H1 (cell line): Measurements from ENCODE around the gene IDUA. TPM values are rescaled to one million over a fixed set of nuclear protein-coding genes. Genes with fewer than 3 reads are reported as not detected.

Source experiments
- CTCF ChIA-PET: fragments of 300-600 bp; sonication (Branson Sonifier 250); formaldehyde crosslinking; loops from one replicate; lab custom pipeline; 2021; ENCODE audit not compliant: partially characterized antibody; lab: Charles Lee
- POLR2A ChIA-PET: fragments of 300-600 bp; sonication (Branson Sonifier 250); formaldehyde crosslinking; loops from one replicate; lab custom pipeline; 2021; ENCODE audit warnings: inconsistent platforms; ENCODE audit not compliant: partially characterized antibody; lab: Charles Lee
- DNase-seq, 2 experiments: peaks; one replicate each; pipeline versions ENCODE4 v3.0.0 to v3.0.0-alpha.2; 2010 to 2022; ENCODE audit warnings: low spot score in 2 of 2, low read depth in 1 of 2, mixed read lengths in 1 of 2
- FAIRE-seq: peaks from 2 replicates; lab custom pipeline; 2011; peaks lifted over from hg19 to GRCh38; lab: Jason Lieb, UNC
- H2AFZ ChIP-seq: 2 replicates; pipeline ENCODE4 v1.8.1; 2012; ENCODE audit warnings: low read length, inconsistent platforms
- H2AK5ac ChIP-seq: 2 replicates; pipeline ENCODE4 v1.6.1; 2013; ENCODE audit warnings: low read depth, low read length
- H2BK120ac ChIP-seq: replicated peaks from 2 replicates; pipeline ENCODE3; 2013; ENCODE audit warnings: low read depth, low read length, inconsistent platforms
- H2BK12ac ChIP-seq: 2 replicates; pipeline ENCODE4 v1.6.1; 2013; ENCODE audit warnings: low read depth, low read length
- H2BK15ac ChIP-seq: 2 replicates; pipeline ENCODE4 v1.6.1; 2013; ENCODE audit warnings: low read length
- H2BK20ac ChIP-seq: 2 replicates; pipeline ENCODE4 v1.6.1; 2013; ENCODE audit warnings: low read length
- H2BK5ac ChIP-seq: 2 replicates; pipeline ENCODE4 v1.6.1; 2013; ENCODE audit warnings: low read depth, low read length
- H3K14ac ChIP-seq: 2 replicates; pipeline ENCODE4 v1.6.1; 2013; ENCODE audit warnings: inconsistent platforms; ENCODE audit not compliant: insufficient read length
- H3K18ac ChIP-seq: 2 replicates; pipeline ENCODE4 v1.6.1; 2013; ENCODE audit warnings: low read length; ENCODE audit errors: extremely low read depth
- H3K23ac ChIP-seq: 2 replicates; pipeline ENCODE4 v1.6.1; 2013; ENCODE audit warnings: inconsistent platforms; ENCODE audit not compliant: insufficient read length
- H3K23me2 ChIP-seq: 2 replicates; pipeline ENCODE4 v1.6.1; 2013; ENCODE audit warnings: low read depth, low read length
- H3K27ac ChIP-seq: 2 replicates; pipeline ENCODE4 v1.6.1; 2011; ENCODE audit warnings: low read depth, low read length, inconsistent platforms
- H3K27me3 ChIP-seq, 4 experiments: replicated peaks in 1 of 4; 1 replicate in 1 of 4; 2 replicates in 3 of 4; pipeline versions ENCODE4 v1.6.1 to v1.8.1; 2011 to 2013; ENCODE audit warnings: low read length in 3 of 4, mild to moderate bottlenecking in 3 of 4, inconsistent platforms in 2 of 4, mixed read lengths in 2 of 4, moderate library complexity in 1 of 4; ENCODE audit not compliant: control insufficient read depth in 3 of 4, insufficient read depth in 3 of 4; ENCODE audit errors: extremely low read depth in 1 of 4
- H3K36me3 ChIP-seq, 4 experiments: 2 replicates each; pipeline versions ENCODE4 v1.6.1 to v1.8.1; 2011 to 2013; ENCODE audit warnings: mild to moderate bottlenecking in 4 of 4, low read length in 3 of 4, moderate library complexity in 2 of 4, control low read depth in 1 of 4, inconsistent platforms in 1 of 4; ENCODE audit not compliant: insufficient read depth in 4 of 4, control insufficient read depth in 2 of 4
- H3K4ac ChIP-seq: replicated peaks from 2 replicates; pipeline ENCODE3; 2013; ENCODE audit warnings: low read length, low read depth, mixed read lengths, inconsistent platforms; ENCODE audit not compliant: insufficient read length
- H3K4me1 ChIP-seq, 4 experiments: replicated peaks in 1 of 4; 1 replicate in 1 of 4; 2 replicates in 3 of 4; pipeline versions ENCODE4 v1.6.1 to v1.8.1; 2011 to 2013; ENCODE audit warnings: low read length in 3 of 4, inconsistent platforms in 2 of 4, mixed read lengths in 1 of 4; ENCODE audit not compliant: insufficient read depth in 4 of 4, control insufficient read depth in 3 of 4
- H3K4me2 ChIP-seq, 2 experiments: 2 replicates each; pipeline versions ENCODE4 v1.6.1 to v1.8.1; 2011 to 2013; ENCODE audit warnings: low read depth in 2 of 2, low read length in 2 of 2, control low read depth in 1 of 2, inconsistent platforms in 1 of 2, mild to moderate bottlenecking in 1 of 2; ENCODE audit not compliant: insufficient read depth in 1 of 2
- H3K4me3 ChIP-seq, 4 experiments: fragments of 200-600, 300-600 bp in 1 of 4; sonication (generic), shearing (Covaris generic), sonication (Bioruptor Twin) in 1 of 4; 2 replicates each; pipeline versions ENCODE4 v1.5.1 to v1.8.1; 2011 to 2016; ENCODE audit warnings: low read length in 4 of 4, low read depth in 3 of 4, control low read depth in 2 of 4, inconsistent platforms in 2 of 4, mild to moderate bottlenecking in 2 of 4, mixed read lengths in 1 of 4, moderate library complexity in 1 of 4; ENCODE audit not compliant: insufficient read depth in 2 of 4; ENCODE audit errors: extremely low read depth in 1 of 4
- H3K56ac ChIP-seq: replicated peaks from 2 replicates; pipeline ENCODE3; 2013; ENCODE audit warnings: low read depth, mild to moderate bottlenecking, mixed read lengths, low read length, inconsistent platforms; ENCODE audit not compliant: insufficient read length
- H3K79me1 ChIP-seq: 2 replicates; pipeline ENCODE4 v1.6.1; 2013; ENCODE audit warnings: low read depth, low read length, control low read depth
- H3K79me2 ChIP-seq, 2 experiments: 2 replicates each; pipeline versions ENCODE4 v1.6.1 to v1.8.1; 2012 to 2013; ENCODE audit warnings: low read length in 2 of 2, mild to moderate bottlenecking in 2 of 2, inconsistent platforms in 1 of 2; ENCODE audit not compliant: insufficient read depth in 2 of 2, control insufficient read depth in 1 of 2
- H3K9ac ChIP-seq, 4 experiments: replicated peaks in 1 of 4; 1 replicate in 1 of 4; 2 replicates in 3 of 4; pipeline versions ENCODE4 v1.6.1 to v1.8.1; 2011 to 2013; ENCODE audit warnings: low read depth in 3 of 4, low read length in 3 of 4, control low read depth in 2 of 4, mild to moderate bottlenecking in 2 of 4, moderate library complexity in 2 of 4, inconsistent platforms in 1 of 4; ENCODE audit errors: extremely low read depth in 1 of 4
- H3K9me3 ChIP-seq, 2 experiments: 2 replicates each; pipeline versions ENCODE4 v1.6.1 to v1.8.1; 2012 to 2013; ENCODE audit warnings: mild to moderate bottlenecking in 2 of 2, moderate library complexity in 2 of 2, control low read depth in 1 of 2, inconsistent platforms in 1 of 2, low read depth in 1 of 2, low read length in 1 of 2, mixed read lengths in 1 of 2; ENCODE audit not compliant: insufficient read depth in 2 of 2
- H4K20me1 ChIP-seq, 2 experiments: replicated peaks in 1 of 2; 2 replicates each; pipeline versions ENCODE3 to v1.8.1; 2011 to 2013; ENCODE audit warnings: inconsistent platforms in 2 of 2, low read length in 2 of 2, mild to moderate bottlenecking in 1 of 2; ENCODE audit not compliant: insufficient read depth in 2 of 2, control insufficient read depth in 1 of 2
- H4K5ac ChIP-seq: 2 replicates; pipeline ENCODE4 v1.6.1; 2013; ENCODE audit warnings: low read length, low read depth, mixed read lengths, inconsistent platforms; ENCODE audit not compliant: insufficient read length
- H4K8ac ChIP-seq: 2 replicates; pipeline ENCODE4 v1.8.0; 2013; ENCODE audit warnings: mild to moderate bottlenecking, moderate library complexity, low read length, inconsistent platforms; ENCODE audit not compliant: insufficient read depth; ENCODE audit errors: extremely low read depth
- H4K91ac ChIP-seq: replicated peaks from 2 replicates; pipeline ENCODE3; 2013; ENCODE audit warnings: low read length, mixed read lengths, inconsistent platforms; ENCODE audit not compliant: insufficient read length
- WGBS, 2 experiments: shearing (Covaris generic) in 1 of 2; methylation state at CpG; one replicate each; pipeline versions ENCODE4 v1.1.6 to v1.1.7; 2013 to 2015; ENCODE audit warnings: low lambda C conversion rate in 2 of 2, mixed read lengths in 2 of 2, inconsistent platforms in 1 of 2, low coverage in 1 of 2, missing lambda C conversion rate in 1 of 2; ENCODE audit not compliant: insufficient replicate concordance in 2 of 2, insufficient coverage in 1 of 2, insufficient read length in 1 of 2; ENCODE audit errors: extremely low coverage in 1 of 2, missing lambda C conversion rate in 1 of 2; 5-methylcytosine and 5-hydroxymethylcytosine counted together
- polyA plus RNA-seq, 7 experiments: library from polyadenylated mRNA; depleted of rRNA in 3 of 7; stranded (reverse) in 5 of 7; unstranded in 2 of 7; fragments of >200 nt in 5 of 7; fragments of 200-250 nt in 2 of 7; gene quantifications; 1 replicate in 5 of 7; 2 replicates in 1 of 7; 4 replicates in 1 of 7; pipeline versions ENCODE4 v1.2.1 to v1.2.3, GENCODE V29; 2011 to 2013; ENCODE audit warnings: missing spikeins in 2 of 7, mixed read lengths in 2 of 7
- total RNA-seq: library from RNA; stranded (reverse); fragmentation: NEBNext Ultra II Directional; extraction: Animal tissue kit (Norgen Biotek cat#: 25700); gene quantifications from 2 replicates; pipeline ENCODE4 v1.2.1, GENCODE V29; 2021

IDUA gene
- total and polyA plus RNA-seq, 2 of the 8 experiments (the other 6 are each of a cell fraction or from before 2014, with no cell fraction given), result 2.8 to 4.8 TPM

DNA sequence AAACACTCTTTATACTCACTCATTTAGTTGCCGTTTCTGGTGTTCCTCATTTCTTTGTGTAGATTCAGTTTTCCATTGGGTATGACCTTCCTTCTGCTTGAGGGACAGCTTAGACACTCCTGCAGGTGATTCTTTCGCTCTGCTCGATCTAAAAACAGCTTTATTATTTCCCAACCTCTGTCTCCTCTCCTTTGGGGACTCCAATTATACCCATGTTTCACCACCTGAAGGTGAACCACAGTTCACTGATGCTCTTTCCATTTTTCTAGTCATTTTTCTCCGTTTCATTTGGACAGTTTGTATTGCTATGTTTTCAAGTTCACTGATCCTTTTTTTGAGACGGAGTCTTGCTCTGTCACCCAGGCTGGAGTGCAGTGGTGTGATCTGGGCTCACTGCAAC is 20.0 kb downstream of the IDUA start:
- Histone ChIP-seq H4K20me1 (peaks cover 0 to 11% of the 10 kb centered on the region in 2 experiments), H3K4me2 (no peak overlapping the region), H3K9me3 (no peaks in the 10 kb centered on the region), H4K5ac (no peak overlapping the region), H2AFZ (no peak overlapping the region), H2BK12ac (no peak overlapping the region), H3K4me1 (peaks cover 0 to 17% (median 14%) of the 10 kb centered on the region in 4 experiments; a peak in 6 of 7 replicates), H2BK5ac (no peak overlapping the region), H2BK15ac (no peak overlapping the region), H2BK120ac (no peak overlapping the region), H3K4me3 (no peak overlapping the region), H3K4ac (no peak overlapping the region), H3K79me2 (no peaks in the 10 kb centered on the region), H3K23me2 (peaks cover 26% of the 10 kb centered on the region; the same call in 1 of the 2 replicates), H3K27me3 (peaks cover 47 to 84% (median 79%) of the 10 kb centered on the region in 4 experiments), H3K56ac (no peak overlapping the region), H2AK5ac (no peak overlapping the region), H3K9ac (no peak overlapping the region), H4K91ac (no peak overlapping the region), H2BK20ac (no peak overlapping the region), H3K18ac (no peak overlapping the region), H3K27ac (no peak overlapping the region), H3K36me3 (no peaks in the 10 kb centered on the region), H4K8ac (no peak overlapping the region), H3K14ac (no peak overlapping the region), H3K23ac (no peak overlapping the region), H3K79me1 (no peaks in the 10 kb centered on the region)
- POLR2A ChIA-PET, result no interaction called here
- WGBS, 2 experiments, result 88% methylated on average over 5 of the region's 5 CpGs; no CpG with 5 or more reads in 1 of the 2 experiments
- DNase-seq (no peak), FAIRE-seq (no peak)
- CTCF ChIA-PET, result no interaction called here
